Measurements from ENCODE around the gene DSCAML1.

- no peak for TF ChIP-seq SPI1 (IDR thresholded peaks at IDR 0.05; ENCODE audit: low read depth, low read length)
- TF ChIP-seq POLR2A (IDR thresholded peaks at IDR 0.05; ENCODE audit: low read depth, low read length), result no peak
- TF ChIP-seq POLR2AphosphoS5 (IDR thresholded peaks at IDR 0.05; ENCODE audit: low read depth, low read length), result no peak
- no peak for TF ChIP-seq TAF1 (IDR thresholded peaks at IDR 0.05; ENCODE audit: low read depth, low read length)
- no peak for TF ChIP-seq PAX5 (IDR thresholded peaks at IDR 0.05; ENCODE audit: insufficient read depth, low read length, severe bottlenecking)
Observed at GRCh38 chr11:117704395-117705100, 92.5 kb downstream of the DSCAML1 start.

All from GM12891 (cell line).